Inflammatory macrophage (primary cell): ENCODE data around the gene AMER1.
"Not testable (repeated sequence)": the region's sequence is repeated elsewhere in the genome, so short reads cannot be mapped to it uniquely, and the experiment has no call there.

Source experiments
- DNase-seq, 2 donors: peaks; one replicate each; pipeline ENCODE4 v3.0.0-alpha.2; 2020 to 2022
- total RNA-seq, 18 experiments: gene quantifications; one replicate each; lab custom pipeline; 2026; ENCODE audit warnings: mixed read lengths in 6 of 18, inconsistent platforms in 2 of 18; lab: John Stamatoyannopoulos, UW

Gene AMER1
- 2.2 to 7.4 (median 3.8) reads per million in 18 experiments for total RNA-seq

GRCh38 chrX:64205441-64205734 is at the start of gene AMER1:
Gene AMER1, minus strand, starts transcription at chrX:64205708. Its CDS starts 12,422 bp downstream, at chrX:64193286.
- DNase-seq, result peak in 1 of 2 donors; percentile 61

DNA sequence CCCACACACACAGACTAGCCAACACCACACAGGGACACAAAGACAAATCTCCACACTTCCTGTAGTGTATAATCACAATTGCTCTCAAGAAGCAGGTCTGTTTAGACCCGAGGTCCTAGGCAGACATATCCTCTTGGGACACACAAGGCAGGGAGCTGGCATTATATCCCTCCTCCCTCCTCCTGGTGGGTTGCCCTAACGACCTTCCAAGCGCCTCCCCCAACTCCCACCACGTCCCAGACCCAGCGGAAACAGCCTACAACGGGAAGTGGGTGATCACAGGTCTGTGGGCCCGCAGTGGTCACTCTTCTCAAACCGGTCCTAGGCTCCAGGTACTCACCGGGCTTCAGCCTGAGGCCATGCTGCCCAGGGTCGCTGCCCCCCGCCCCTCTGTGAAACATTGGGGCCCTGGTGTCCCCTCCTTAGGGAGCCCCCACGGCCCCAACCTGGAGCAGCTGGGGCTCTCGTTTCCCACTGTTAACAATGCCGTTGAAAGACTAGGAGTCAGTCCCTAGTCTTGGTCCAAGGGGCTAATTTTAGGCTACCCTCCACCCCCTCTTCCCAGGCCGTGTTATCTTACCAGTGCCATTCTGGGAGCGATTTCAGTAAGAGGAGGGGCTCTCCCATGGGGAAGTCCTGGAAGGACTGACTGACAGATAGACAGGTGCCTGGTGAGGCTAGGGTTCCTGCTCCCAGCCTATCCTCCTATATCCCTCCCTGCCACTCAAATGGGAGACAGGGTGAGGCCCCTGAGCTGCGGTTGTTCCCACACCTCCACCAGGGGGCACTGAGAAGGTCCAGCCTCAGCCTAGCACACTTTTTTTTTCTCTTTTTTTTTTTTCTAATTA is 24.8 kb upstream of the AMER1 start, which contains the start of gene ASB12:
TSS of gene ASB12 (minus strand) at position 485 of the 848 bp plus-strand sequence. CDS start 4,957 bp downstream, outside the sequence.
- no peak for DNase-seq

DNA sequence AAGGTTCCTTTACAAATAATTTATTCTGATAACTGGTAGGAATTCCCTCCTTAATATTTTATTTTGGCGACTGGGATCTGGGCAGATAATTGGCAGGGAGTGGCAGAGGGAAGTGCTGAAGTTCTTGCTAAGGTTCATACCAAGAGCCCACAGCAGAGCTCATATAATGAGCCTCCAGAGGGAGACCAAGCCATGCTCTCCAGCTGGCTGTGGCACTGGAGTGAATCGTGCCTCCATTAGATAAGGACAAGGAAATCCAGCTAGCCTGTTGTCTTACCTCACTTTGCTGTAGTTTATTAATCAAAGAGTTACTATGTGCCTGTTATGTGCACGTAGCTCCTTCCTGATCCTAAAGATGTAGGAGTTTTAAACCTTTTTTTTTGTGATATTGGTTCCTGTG is 23.6 kb upstream of the AMER1 start:
- DNase-seq, result no peak

DNA sequence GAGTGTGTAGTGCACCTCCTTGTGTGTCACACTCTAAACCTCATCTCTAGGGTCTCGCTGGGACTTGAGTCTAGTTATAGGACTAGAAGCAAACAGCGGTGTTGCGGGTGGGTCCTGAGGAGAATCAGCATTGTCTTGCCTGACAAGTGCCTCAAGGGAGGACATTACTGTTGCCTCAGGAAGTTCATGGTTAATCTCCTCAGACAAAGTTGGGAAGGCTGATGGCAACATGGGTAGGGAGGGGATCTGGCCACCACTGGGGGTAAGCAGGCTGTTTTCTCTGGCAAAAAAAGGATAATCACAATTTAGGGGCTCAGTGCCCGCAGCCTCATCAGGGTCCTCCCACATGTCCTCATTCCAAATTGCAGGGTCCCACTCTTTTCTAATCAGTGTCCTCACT is 12.5 kb upstream of the AMER1 start:
- no peak for DNase-seq

GRCh38 chrX:64213989-64214388 is 8.5 kb upstream of the AMER1 start:
- not testable (repeated sequence) for DNase-seq

- DNase-seq, result no peak
Measured at GRCh38 chrX:64206556-64207162, 1.2 kb upstream of the AMER1 start.

DNA sequence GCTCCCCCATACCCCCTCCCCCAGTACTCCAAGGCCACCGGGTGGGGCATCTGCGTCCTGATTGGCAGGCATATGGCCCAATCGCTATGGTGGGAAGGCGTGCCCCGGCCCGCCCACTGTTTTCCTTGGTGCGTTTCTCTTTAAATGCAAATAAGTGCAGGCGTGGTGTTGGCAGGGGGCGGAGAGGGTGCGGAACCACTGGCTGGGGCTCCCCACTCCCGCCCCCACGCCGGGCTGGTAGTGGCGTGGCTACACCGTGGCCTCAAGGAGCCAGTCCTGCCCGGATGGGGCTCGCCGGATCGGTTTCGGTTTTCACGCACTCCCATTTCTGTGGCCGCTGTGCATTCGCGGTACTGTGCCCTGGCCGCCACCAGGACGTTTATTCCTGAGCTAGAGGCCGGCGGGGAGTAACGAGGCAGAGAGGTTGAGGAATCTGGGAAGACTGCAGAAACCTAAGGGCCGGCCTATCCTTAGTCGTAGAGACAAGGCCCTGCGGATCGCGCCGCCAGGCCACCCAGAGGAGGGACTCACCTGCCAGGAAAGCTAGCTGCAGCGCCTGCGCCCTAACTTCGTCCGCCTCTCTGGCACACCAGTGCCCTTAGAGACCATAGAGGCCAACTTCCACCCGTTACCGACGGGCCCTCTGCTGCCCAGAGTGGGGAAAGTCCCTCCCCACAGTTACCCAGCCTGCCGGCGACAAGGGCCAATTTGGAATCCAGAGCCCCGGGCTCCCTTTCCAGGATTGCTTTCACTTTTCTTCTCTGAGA is 410 bp upstream of the AMER1 start:
- peak; percentile 90 to 93 for DNase-seq

DNA sequence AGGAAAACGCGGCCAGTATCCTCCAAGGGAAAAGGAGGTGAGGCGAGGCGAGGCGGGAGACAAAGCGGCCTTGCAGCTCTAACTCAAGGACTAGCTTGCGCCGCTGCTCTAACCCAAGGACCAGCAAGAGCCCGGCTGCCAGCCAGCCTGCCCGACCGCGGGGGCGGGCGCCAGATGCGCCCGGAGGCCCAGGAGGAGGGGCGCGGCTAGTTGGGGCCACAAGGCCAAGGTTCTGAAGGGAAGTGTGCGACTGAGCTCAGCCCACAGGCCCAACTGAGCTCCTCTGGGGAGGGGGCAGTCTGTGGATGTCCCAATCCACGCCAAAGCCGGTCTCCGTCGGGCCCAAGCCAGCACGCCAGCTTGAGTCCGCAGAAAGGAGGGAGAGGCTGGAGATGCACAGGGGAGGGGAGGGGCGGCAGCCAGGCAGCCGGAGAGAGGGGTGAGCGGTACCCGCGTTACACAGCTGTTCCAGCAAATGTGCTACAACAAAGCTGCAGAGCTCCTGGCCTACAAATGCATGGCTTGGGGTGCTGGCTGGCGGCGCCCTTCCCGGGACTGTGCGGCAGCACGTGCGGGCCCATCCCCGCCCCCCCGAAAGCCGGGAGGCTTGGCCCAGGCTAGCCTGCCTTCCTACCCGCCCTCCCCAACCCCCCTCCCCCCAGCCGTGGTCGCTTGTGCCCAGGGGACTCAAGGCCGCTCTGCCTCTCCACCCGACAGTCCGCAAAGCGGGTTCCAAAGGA is 637 bp downstream of the AMER1 start:
- peak; percentile 5 to 28 for DNase-seq

DNA sequence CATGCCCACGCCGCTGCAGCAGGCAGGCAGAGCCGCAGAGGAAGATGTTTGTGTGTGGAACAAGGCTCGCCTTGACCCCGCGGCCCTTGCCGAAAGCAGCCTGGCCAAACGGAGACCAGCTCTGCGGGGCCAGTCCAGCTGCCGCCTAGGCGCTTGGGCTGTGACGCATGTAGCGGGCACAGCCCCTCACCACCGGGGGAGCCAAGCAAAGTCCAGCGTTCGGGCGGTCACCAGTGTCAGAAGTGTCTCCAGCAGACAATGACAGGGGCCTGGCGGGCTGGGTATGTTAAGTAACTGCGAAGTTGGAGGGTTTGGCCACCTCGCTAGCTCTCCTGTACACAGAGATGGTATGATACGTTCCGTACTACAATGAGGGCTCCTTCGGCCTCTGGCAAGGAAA is 1.3 kb downstream of the AMER1 start:
- no peak for DNase-seq

GRCh38 chrX:64202808-64203325 is 2.6 kb downstream of the AMER1 start:
- DNase-seq, result no peak

DNA sequence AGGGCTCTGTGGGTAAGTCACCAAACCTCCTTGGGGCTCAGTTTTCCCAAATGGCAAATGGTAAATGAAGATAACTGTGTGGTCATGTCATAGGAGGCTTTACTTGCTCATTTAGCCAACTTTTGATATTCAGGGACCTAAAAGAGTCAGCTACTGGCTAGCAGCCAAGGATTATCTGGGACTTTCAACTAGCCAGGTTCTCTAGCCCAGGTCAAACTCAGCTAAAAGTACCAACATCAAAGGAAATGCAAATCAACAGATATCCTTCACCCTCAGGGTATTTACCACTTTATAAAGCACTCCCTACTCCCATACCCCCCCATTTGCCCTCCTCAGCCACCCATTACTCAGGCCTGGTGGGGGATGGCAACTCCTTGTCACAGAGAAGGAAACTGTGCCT is 7.5 kb downstream of the AMER1 start:
- DNase-seq, result no peak

DNA sequence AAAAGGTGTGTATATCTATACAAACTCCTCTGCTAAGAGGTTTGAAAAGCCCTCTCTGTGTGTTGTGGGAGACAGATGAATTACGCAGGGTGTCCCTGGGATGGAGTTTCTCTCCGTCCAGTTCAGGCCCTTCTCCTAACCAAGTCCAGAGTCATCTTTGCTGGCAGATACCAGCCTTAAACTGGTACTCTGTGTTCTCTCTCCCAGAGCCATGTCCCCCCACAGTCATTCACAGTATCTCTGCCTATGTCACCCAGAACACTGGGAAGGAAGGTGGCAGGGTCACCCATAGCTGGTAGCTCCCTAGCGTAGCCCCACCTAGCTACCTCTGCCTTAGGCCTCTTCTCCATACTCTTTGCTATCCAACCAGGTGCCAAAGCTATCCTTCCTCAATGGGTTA is 8.9 kb downstream of the AMER1 start:
- DNase-seq, result no peak

GRCh38 chrX:64195862-64196261 is 9.6 kb downstream of the AMER1 start:
- no peak for DNase-seq

DNA sequence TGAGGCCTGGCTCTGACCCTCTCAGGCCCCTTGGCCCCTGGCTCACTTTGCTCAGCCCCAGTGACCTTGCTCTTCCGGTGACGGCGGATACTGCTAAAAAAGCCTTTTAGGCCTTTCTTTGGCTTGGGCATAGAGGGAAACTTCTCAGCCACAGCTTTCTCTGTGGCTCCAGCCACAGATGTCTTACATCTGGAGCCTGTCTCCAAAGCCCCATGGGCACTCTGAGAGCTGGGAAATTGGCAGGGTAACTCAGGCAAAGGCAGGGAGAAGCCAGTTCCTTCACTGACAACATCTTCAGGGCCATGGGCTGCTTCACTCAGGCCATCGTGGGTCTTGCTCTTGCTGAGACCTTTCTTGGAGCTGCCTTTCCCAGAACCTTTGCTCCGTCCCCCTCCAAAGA is 12.8 kb downstream of the AMER1 start:
- DNase-seq, result no peak

GRCh38 chrX:64192040-64192439 is 13.5 kb downstream of the AMER1 start:
- no peak for DNase-seq

DNA sequence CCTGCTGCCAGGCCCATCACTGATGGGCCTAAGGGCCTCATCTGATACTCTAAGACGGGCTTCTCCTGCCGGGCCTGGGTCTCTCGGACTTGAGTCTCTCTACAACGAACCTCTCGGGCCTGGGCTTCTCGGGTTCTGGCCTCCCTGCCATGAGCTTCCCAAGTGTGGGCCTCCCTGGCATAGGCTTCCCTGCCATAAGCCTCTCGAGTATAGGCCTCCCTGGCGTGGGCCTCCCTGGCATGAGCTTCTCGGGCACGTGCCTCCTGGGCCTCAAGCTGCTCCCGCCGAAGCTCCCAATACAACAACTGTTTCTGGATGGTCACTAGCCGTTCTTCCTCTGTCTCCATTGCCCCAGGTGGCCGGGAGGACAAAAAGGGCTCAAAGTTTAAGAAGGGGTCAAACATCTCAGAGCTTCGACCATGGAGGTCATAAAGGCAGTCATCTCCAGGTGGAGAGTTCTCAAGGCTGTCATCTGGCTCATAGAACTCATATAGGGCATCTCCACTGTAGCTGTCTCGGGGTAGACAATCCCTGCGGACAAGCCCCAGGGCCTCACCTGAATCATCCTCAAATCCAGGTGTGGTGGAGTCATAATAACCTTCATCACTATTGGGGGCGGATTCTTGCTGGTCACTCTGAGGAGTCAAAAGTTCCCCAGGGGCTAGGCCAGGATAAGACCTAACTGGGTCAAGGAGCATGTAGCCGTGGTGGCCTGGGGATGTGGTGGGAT is 14.1 kb downstream of the AMER1 start:
- no peak for DNase-seq

- DNase-seq, result no peak
Measured at GRCh38 chrX:64190136-64190740, 15.3 kb downstream of the AMER1 start.

GRCh38 chrX:64188901-64189300 is 16.6 kb downstream of the AMER1 start:
- DNase-seq, result no peak

DNA sequence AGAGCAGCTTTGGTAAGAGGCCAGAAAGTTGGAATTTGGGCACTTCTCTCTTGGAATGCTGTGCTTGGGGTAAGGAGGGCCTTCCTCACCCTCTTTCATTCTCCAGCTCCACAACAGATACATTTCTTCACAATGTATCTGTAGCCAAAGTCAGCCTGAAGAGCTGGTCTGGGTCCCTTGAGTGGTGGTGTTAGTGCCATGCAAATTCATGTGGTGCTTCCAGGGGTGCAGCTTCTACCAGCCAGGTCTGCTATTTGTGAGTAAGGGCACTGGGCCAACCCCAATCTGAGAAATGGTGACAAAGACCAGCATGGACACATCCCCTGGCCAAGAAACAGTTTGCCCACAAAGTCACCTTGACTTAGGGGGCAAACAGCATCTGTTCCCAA is 17.8 kb downstream of the AMER1 start:
- DNase-seq, result no peak

- DNase-seq, result no peak
Measured at GRCh38 chrX:64186974-64187761, 18.3 kb downstream of the AMER1 start.
